Measurements from ENCODE around the gene TFEC.

DNA sequence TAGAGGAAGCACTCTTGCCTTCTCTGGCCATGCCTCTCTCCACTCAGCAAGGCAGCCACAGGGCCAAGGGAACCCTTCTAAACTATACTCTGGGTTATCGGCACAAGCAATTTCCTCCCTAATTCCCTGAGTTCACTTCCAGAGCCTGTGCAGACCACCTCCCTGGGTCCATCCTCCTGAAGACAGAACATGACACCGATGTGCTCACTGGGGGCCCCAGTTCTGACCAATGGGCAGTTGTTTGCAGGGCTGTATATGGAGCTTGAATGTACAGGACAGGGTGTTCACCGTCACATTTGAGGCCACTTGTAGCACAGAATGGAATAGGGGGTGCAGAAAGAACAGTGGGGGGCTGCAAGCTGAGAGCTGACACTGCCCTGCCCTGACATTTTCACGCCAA, 77.7 kb downstream of the TFEC start:
- TF ChIP-seq, protein P1, sequence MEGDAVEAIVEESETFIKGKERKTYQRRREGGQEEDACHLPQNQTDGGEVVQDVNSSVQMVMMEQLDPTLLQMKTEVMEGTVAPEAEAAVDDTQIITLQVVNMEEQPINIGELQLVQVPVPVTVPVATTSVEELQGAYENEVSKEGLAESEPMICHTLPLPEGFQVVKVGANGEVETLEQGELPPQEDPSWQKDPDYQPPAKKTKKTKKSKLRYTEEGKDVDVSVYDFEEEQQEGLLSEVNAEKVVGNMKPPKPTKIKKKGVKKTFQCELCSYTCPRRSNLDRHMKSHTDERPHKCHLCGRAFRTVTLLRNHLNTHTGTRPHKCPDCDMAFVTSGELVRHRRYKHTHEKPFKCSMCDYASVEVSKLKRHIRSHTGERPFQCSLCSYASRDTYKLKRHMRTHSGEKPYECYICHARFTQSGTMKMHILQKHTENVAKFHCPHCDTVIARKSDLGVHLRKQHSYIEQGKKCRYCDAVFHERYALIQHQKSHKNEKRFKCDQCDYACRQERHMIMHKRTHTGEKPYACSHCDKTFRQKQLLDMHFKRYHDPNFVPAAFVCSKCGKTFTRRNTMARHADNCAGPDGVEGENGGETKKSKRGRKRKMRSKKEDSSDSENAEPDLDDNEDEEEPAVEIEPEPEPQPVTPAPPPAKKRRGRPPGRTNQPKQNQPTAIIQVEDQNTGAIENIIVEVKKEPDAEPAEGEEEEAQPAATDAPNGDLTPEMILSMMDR (IDR thresholded peaks at IDR 0.05; ENCODE audit: low read depth, low read length, poor library complexity, severe bottlenecking), result no peak
- no peak for TF ChIP-seq EZH2phosphoT487 (IDR thresholded peaks at IDR 0.05; ENCODE audit: borderline replicate concordance, low read length)
